Psoas muscle (tissue), 8 donors: ENCODE data around the gene TENT4B. TPM values are rescaled to one million over a fixed set of nuclear protein-coding genes. Genes with fewer than 3 reads are reported as not detected.

ENCODE experiments used
- ATAC-seq, 4 donors: fragments of 200-7000 bp; cut with Tn5 transposase; one replicate each; pipeline ENCODE4 v1.9.1; 2020; ENCODE audit warnings: moderate library complexity in 3 of 4, mild to moderate bottlenecking in 2 of 4
- DNase-seq, 2 donors: peaks; one replicate each; pipeline ENCODE4 v3.0.0-alpha.2; 2020
- H3K27ac ChIP-seq: fragments of 200-600 bp; one replicate; pipeline ENCODE4 v1.8.0; 2022
- H3K27me3 ChIP-seq, 3 donors: fragments of 200-600 bp in 1 of 3; one replicate each; pipeline versions ENCODE4 v1.6.1 to v1.8.0; 2013 to 2022; ENCODE audit warnings: low read length in 2 of 3, mild to moderate bottlenecking in 2 of 3, moderate library complexity in 1 of 3; ENCODE audit not compliant: insufficient read depth in 3 of 3
- H3K36me3 ChIP-seq, 2 donors: fragments of 200-600 bp in 1 of 2; one replicate each; pipeline versions ENCODE4 v1.6.1 to v1.8.0; 2013 to 2022; ENCODE audit warnings: low read depth in 1 of 2, mild to moderate bottlenecking in 1 of 2, moderate library complexity in 1 of 2; ENCODE audit not compliant: insufficient read depth in 1 of 2
- H3K4me1 ChIP-seq: fragments of 200-600 bp; one replicate; pipeline ENCODE4 v1.8.0; 2022
- H3K4me3 ChIP-seq: fragments of 200-600 bp; one replicate; pipeline ENCODE4 v1.8.0; 2022; ENCODE audit warnings: mild to moderate bottlenecking
- H3K9me3 ChIP-seq: fragments of 200-600 bp; one replicate; pipeline ENCODE4 v1.8.0; 2022
- WGBS, 3 donors: extraction: QIAGEN DNeasy Blood & Tissue Kit; methylation state at CpG; one replicate each; pipeline versions ENCODE4 v1.1.6 to v1.1.7; 2013; 5-methylcytosine and 5-hydroxymethylcytosine counted together
- intact Hi-C, 2 donors: fragments of 100-400 bp; cut with DNase I; formaldehyde crosslinking; loops; one replicate each; pipeline versions ENCODE4 v1.11.0 to v1.14.2; 2022
- polyA plus RNA-seq, 3 donors: library from polyadenylated mRNA; stranded (reverse); fragments of 200-250 nt; gene quantifications; one replicate each; pipeline ENCODE4 v1.2.3, GENCODE V29; 2013
- total RNA-seq, 4 donors: library from RNA; stranded (reverse); fragmentation: NEBNext Ultra II Directional in 2 of 4; extraction: Animal tissue kit (Norgen Biotek cat#: 25700) in 2 of 4; gene quantifications; one replicate each; pipeline versions ENCODE4 v1.2.1 to v1.2.4, GENCODE V29; 2021 to 2023
- TF ChIP-seq, protein P1 (sequence below): fragments of 200-600 bp; IDR thresholded peaks from one replicate; pipeline ENCODE4 v1.8.0; 2022; ENCODE audit warnings: antibody characterized with exemption
- donor health status: healthy with polysubstance abuse.
- donor health status: DM: no; HTN: no; CAD: no; lungs with moderate emphysema.
- donor health status: Bipolar disorder and iron deficiency.
- donor health status: healthy.
- donor health status: DM: yes; HTN: yes; CAD: no.
- donor health status: DM: no; HTN: no; CAD: no.
- donor health status: DM: no; HTN: no; CAD: no.
- donor health status: DM: yes; HTN: yes; CAD: no.

TENT4B gene
- total and polyA plus RNA-seq, 7 donors: 3.5 to 9.7 (median 7.1) TPM

DNA sequence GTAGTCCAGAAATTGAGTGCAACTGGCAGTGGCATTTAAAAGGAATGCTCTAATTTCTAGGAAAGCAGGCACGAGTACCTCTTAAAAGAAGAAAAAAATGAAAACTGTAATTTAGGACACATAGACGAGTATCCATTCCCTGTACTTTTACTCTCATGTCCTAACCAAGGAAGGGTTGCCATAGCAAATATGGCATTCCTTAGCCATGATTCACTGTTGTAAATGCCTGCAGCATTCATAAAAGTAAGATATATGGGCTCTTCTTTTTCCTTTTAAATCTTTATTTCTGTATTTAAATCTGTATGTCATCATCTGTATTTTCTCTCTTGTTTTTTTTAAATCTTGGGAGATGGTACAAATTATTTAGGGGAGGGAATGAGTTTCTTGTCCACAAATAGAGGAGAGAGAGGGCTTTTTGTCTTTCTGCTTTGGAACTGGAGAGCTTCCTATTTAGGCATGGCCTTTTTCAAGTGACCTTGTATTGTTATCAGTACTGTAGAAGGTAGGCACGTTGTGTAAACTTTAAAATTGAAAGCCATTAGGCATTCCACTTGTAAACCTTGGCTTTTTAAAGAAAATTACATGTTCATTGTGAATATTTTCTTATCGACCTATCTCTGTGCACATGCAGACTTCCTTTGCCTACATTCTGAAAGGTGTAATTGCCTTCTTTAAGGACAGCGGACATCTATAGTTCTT lies 50.0 kb downstream of the TENT4B start:
- WGBS, 3 donors: 44 to 50% (median 45%) methylated on average over 5 of the region's 5 CpGs
- no peaks in the 10 kb centered on the region for H3K9me3 ChIP-seq
- H3K27ac ChIP-seq: peak overlapping the region; percentile 19
- intact Hi-C loops: no loop called here
- TF ChIP-seq, protein P1, sequence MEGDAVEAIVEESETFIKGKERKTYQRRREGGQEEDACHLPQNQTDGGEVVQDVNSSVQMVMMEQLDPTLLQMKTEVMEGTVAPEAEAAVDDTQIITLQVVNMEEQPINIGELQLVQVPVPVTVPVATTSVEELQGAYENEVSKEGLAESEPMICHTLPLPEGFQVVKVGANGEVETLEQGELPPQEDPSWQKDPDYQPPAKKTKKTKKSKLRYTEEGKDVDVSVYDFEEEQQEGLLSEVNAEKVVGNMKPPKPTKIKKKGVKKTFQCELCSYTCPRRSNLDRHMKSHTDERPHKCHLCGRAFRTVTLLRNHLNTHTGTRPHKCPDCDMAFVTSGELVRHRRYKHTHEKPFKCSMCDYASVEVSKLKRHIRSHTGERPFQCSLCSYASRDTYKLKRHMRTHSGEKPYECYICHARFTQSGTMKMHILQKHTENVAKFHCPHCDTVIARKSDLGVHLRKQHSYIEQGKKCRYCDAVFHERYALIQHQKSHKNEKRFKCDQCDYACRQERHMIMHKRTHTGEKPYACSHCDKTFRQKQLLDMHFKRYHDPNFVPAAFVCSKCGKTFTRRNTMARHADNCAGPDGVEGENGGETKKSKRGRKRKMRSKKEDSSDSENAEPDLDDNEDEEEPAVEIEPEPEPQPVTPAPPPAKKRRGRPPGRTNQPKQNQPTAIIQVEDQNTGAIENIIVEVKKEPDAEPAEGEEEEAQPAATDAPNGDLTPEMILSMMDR: no peak
- no peak overlapping the region for H3K4me3 ChIP-seq
- H3K36me3 ChIP-seq: no peaks in the 10 kb centered on the region
- no peak for DNase-seq
- peaks cover 51% of the 10 kb centered on the region for H3K4me1 ChIP-seq
- ATAC-seq: peak in 2 of 4 donors; percentile 45 to 50
- no peaks in the 10 kb centered on the region for H3K27me3 ChIP-seq

GRCh38 chr16:50203681-50204080 lies 50.6 kb downstream of the TENT4B start:
- TF ChIP-seq, protein P1: no peak
- peaks cover 54% of the 10 kb centered on the region for H3K4me1 ChIP-seq
- no peak overlapping the region for H3K4me3 ChIP-seq
- DNase-seq (no peak), ATAC-seq (no peak)
- WGBS, 3 donors: 81 to 83% (median 81%) methylated on average over 6 of the region's 6 CpGs
- intact Hi-C loops: no loop called here
- peak overlapping the region; percentile 19 for H3K27ac ChIP-seq
- no peaks in the 10 kb centered on the region for H3K9me3 ChIP-seq
- no peaks in the 10 kb centered on the region for H3K36me3 ChIP-seq
- H3K27me3 ChIP-seq: no peaks in the 10 kb centered on the region

- no peaks in the 10 kb centered on the region for H3K27me3 ChIP-seq
- 61 to 69% (median 64%) methylated on average over 6 of the region's 6 CpGs for WGBS, 3 donors
- no peak overlapping the region for H3K27ac ChIP-seq
- H3K4me3 ChIP-seq: no peak overlapping the region
- no peaks in the 10 kb centered on the region for H3K36me3 ChIP-seq
- peaks cover 58% of the 10 kb centered on the region for H3K4me1 ChIP-seq
- no peak for ATAC-seq
- intact Hi-C loops: loop anchor here in 1 of 2 donors (5.0 kb wide), 1 partner anchor 47 kb away; no protein-coding TSS in a partner anchor
- DNase-seq: no peak
- H3K9me3 ChIP-seq: no peaks in the 10 kb centered on the region
- TF ChIP-seq, protein P1: no peak
These were observed 51.5 kb downstream of the TENT4B start for GRCh38 chr16:50204453-50205108.

GRCh38 chr16:50207652-50208051 lies 54.5 kb downstream of the TENT4B start:
- intact Hi-C loops: loop anchor here in 1 of 2 donors (5.0 kb wide), 1 partner anchor 50 kb away; no protein-coding TSS in a partner anchor
- H3K4me3 ChIP-seq: no peak overlapping the region
- H3K27ac ChIP-seq: peak overlapping the region; percentile 44
- WGBS, 3 donors: 12 to 29% (median 12%) methylated on average over 3 of the region's 3 CpGs
- ATAC-seq: peak; percentile 60 to 74 (median 69)
- no peak for DNase-seq
- no peaks in the 10 kb centered on the region for H3K9me3 ChIP-seq
- H3K27me3 ChIP-seq: no peaks in the 10 kb centered on the region
- TF ChIP-seq, protein P1: no peak
- peaks cover 61% of the 10 kb centered on the region for H3K4me1 ChIP-seq
- H3K36me3 ChIP-seq: peaks cover 0 to 15% of the 10 kb centered on the region in 2 donors
